ENCODE results near the gene CNPY1. TPM values are rescaled to one million over a fixed set of nuclear protein-coding genes. Genes with fewer than 3 reads are reported as not detected.

Gene CNPY1
- not detected in 2 replicates for total RNA-seq

GRCh38 chr7:155546449-155546848 lies at the start of gene CNPY1:
CNPY1 (minus strand) TSS chr7:155546559; CDS start chr7:155545929, 630 bp downstream.

DNA sequence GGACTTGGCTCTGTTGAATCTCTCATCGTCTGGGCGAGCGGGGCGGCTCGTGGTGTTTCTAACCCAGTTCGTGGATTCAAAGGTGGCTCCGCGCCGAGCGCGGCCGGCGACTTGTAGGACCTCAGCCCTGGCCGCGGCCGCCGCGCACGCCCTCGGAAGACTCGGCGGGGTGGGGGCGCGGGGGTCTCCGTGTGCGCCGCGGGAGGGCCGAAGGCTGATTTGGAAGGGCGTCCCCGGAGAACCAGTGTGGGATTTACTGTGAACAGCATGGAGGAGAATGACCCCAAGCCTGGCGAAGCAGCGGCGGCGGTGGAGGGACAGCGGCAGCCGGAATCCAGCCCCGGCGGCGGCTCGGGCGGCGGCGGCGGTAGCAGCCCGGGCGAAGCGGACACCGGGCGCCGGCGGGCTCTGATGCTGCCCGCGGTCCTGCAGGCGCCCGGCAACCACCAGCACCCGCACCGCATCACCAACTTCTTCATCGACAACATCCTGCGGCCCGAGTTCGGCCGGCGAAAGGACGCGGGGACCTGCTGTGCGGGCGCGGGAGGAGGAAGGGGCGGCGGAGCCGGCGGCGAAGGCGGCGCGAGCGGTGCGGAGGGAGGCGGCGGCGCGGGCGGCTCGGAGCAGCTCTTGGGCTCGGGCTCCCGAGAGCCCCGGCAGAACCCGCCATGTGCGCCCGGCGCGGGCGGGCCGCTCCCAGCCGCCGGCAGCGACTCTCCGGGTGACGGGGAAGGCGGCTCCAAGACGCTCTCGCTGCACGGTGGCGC lies 88.1 kb downstream of the CNPY1 start, which contains the start of gene EN2:
TSS of gene EN2 (plus strand) at position 19 of the 767 bp plus-strand sequence. CDS start at position 268, 249 bp downstream.

Other genes with a start within 250 kb of the CNPY1 start
- gene INSIG1, start 248.7 kb downstream of the CNPY1 start, total RNA-seq = 99.1 and 154 TPM in 2 replicates
- gene EN2, start 88.4 kb downstream of the CNPY1 start, total RNA-seq = under 0.01 TPM in 1 of 2 replicates, not detected in the other
- gene RBM33, start 98.1 kb upstream of the CNPY1 start, total RNA-seq = 15.3 and 27.8 TPM in 2 replicates

All from epithelial cell of umbilical artery (primary cell).